Astrocyte of the hippocampus (primary cell): Measurements from ENCODE around the gene RASA3.

Source experiments
- DNase-seq: peaks from one replicate; pipeline ENCODE4 v3.0.0; 2011; ENCODE audit warnings: low read depth, low spot score

The RASA3 gene

DNA sequence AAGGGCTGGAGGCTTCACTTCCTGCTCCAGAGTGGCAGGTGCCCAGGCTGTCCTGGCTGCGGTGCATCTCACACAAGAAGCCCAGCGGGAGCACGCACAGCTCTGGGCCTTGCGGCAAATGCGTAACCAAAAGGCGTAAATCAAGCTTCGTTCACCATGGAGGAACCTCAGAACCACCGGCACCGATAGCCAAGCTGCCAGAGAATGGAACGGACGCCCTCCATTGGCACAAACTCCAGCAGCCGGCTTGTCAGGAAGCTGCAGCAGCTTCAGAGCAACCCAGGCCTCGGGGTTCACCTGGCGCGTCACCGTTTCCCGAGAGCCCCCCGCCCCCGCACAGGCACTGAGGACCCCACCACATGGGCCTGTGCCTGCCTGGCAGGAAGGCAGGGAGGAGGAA is 76.7 kb downstream of the RASA3 start:
- no peak for DNase-seq

DNA sequence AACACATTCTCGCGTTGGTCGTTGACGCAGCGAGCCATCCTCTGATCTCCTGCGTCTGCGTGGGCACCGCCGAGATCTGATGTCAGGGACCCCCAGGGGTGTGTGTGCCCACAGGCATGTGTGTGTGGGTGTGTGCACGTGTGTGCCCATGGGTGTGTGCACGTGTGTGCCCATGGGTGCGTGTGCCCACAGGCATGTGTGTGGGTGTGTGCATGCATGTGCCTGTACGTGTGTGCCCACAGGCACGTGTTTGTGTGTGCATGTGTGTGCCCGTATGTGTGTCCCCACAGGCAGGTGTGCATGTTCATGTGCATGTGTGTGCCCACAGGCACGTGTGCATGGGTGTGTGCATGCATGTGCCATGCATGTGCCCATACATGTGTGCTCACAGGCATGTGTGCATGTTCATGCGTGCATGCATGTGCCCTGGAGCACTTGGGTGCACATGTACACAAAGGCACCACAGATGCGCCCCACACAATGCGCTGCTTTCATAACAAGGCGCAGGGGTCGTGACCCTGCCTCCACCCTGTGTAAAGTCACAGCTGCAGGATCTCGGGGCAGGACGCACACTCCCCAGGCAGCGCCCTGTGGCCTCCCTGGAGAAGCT is 77.5 kb downstream of the RASA3 start:
- DNase-seq: no peak

DNA sequence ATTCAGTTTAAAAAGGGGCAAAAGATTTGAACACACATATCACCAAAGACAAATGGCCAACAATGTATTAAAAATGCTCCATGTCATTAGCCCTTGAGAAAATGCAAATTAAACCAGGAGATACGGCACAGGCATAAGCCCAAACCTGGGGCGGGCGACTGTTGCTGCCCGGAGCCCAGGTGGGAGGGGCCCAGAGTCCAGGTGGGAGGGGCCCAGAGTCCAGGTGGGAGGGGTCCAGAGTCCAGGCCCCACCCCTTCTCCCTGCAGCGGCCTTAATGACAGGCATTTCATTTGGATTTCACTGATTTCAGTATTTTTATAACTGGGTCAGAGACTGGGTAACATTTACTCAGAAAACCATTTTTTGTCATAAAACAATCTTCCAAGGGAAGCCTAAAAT is 78.2 kb downstream of the RASA3 start:
- no peak for DNase-seq

DNA sequence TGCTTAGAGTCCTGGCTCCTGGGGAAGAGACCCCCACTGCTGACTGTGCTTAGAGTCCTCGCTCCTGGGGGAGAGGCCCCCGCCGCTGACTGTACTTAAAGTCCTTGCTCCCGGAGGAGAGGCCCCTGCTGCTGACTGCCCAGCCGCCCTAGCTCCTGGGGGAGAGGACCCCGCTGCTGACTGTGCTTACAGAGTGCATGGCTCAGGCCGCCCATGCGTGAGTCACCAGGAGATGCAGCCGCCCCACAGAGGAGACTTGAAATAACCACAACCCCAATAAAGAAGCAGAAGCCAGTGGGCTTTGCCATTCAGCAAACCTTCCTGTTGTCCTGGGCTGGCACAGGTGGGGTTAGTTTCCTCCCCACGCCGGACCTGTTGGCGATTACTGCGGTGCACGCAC is 79.4 kb downstream of the RASA3 start:
- DNase-seq: peak; percentile 86

DNA sequence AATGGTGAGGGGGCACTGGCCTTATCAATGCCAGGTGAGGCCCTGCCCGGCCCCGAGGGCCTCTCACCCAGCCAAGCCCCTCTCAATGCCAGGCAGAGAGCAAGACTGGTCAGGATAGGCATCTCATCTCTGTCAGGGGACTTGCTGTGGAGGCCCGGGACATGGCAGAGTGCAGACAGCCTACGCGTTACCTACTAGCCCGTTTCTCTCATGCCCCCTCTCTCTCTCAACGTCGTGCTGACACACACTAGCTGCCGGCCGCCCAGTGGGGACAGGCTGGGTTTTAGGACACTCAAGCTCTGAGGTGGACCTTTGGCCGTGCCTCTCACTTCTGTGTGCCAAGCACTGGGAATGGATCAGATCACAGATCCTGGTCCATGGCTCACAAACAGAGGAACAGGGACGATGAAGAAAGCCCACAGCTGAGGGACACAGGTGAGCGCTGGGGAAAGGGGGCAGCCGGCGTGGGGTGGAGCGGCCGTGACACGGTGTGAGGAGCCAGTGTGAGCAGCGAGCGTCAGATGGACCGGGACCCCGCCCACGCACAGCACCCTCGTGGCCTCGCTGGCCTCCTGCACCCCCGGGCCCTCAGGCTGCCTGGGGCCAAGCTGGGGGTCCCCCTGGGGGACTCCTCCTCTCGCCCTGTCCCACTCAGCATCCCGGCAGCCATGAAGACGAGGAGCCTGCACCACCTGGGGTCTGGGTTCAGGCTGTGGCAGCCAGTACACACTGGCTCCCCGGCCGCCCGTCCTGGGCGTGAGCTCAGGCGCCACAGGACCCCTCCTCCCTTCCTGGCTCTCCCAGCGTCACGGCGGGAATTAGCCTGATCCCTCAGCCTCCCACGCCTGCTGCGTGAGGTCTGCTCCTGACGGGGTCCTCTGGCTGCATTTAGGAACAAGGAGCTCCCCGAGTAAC is 81.6 kb downstream of the RASA3 start:
- no peak for DNase-seq

DNA sequence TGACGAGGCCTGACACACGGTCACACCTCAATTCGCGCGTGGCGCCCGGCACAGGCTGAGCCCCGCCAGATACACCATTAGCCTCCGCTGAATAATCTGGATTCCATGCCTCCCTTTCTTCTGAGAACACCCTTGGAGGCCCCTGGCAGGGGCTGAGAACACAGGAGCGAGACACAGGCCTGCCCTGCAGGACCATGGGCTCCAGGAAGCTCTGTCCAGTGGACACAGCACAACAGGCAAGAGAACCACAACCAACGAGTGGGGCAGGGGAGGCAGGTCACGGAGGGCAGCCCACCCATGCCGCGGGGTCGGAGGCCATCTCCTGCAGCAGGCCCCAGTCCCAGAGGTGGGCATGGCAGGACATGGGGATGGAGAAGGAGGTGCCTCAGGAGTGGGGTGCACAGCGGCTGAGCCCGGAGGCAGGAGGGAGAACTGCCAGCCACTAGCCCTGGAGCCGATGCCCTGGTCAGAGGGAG is 82.8 kb downstream of the RASA3 start:
- DNase-seq: no peak

DNA sequence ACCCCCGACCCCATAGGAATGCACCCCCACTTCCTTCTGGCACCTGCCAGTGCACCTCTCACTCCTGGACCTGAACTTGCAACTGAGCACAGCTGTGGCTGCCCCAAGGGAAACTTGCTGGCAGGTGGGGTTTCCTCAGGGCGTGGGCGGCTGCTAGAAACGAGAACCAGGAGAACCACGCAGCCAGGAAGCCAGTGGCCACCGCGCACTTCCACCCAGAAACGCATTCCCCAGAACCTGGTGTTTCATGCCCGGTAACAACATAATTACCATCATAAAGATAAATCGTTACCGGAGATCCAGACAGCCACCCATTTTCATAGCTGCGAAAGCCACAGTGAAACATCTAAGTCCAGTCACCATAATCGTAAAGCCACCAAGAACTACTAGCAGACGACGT is 83.4 kb downstream of the RASA3 start:
- DNase-seq: no peak

DNA sequence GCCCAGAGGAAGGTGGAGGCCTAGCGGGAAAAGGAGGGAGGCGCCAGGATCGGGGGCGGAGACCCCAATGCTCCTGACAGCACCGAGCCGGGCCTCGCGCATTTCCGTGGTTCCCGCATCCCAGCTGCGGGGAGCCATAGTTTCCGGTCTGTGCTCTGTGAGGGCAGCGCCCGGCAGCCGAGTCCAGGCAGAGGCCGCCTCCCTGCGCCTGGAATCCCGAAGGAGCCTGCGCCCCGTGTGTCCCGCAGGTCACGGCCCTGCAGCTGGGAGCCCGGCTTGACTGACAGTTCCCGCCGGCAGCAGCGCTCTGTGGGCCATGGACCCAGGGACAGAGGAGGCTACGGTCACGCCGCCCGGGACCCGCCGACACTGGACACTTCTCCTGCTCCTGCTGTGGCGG is 84.0 kb downstream of the RASA3 start:
- no peak for DNase-seq

DNA sequence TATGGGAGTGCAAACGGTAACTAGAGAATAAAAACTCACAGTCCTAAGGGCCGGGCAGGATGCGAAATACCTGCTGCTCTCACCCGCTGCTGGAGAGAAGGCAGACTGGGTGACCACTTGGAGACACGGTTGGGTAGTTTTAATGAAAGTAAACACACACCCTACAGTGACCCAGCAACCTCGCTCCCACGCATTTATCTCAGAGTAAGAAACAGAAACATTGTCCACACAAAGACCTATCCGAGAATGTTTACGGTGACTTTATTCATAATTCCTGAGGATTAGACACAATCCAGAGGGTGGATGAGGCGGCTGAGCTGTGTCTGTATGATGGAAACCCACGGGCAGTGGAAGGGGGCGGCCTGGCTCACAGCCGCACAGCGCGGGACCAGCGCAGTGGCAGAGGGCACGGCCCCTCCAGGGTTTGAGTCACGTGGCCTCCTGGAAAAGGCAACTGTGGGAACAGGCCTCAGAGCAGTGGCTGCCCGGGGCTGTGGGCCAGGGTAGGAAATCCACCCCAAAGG is 85.0 kb downstream of the RASA3 start:
- DNase-seq: no peak

DNA sequence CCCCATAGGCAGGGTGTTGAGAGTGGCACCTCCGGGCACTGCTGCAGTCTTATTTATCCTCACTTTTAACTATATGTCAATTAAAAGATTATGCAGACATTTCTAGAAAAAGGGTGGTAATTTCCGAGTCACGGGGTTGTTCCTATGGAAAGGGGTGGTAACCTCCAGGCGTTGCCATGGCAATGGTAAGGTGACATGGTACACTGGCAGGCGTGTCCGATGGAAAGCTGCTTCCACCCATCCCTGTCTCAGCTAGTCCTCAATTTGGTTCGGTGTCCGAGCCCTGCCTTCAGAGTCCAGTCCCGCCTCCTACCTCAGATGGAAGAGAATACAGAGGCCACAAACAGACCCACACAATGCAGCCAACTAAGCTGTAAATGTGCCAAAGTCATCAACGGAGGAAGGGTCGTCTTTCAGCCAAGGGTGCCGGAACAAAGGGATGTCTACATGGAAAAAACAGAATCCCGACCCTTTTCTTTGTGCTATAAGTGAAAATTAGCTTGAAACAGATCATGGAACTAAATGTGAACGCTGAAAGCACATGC is 85.9 kb downstream of the RASA3 start:
- no peak for DNase-seq

DNA sequence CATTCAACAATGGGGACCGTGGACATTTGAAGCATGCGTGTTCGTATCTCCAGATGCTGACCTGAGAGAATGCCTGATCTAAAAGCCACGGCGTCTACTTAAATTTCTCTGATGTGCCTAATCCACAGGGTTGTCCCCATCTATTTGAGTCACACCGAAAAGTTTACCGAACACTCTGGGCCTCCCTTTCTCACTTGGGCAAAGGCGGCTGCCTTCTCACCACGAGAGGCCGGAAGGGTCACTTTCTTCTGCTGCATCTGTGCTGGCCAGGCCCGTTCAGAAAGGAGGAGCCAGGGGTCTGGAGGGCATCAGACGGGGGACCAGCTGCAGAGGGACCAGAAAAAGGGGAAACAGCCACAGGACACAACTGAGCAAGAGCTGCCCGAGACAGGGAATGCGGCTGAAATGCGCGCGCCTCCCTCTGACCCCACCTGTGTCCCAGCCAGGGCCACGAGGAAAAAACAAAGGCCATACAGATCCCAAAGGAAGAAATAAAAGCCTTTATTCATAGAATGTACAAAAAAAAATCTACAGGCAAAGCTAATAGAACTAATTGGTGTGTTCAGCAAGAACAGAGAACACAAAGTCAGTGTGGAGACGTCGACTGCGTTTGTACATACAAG is 87.2 kb downstream of the RASA3 start:
- DNase-seq: no peak

DNA sequence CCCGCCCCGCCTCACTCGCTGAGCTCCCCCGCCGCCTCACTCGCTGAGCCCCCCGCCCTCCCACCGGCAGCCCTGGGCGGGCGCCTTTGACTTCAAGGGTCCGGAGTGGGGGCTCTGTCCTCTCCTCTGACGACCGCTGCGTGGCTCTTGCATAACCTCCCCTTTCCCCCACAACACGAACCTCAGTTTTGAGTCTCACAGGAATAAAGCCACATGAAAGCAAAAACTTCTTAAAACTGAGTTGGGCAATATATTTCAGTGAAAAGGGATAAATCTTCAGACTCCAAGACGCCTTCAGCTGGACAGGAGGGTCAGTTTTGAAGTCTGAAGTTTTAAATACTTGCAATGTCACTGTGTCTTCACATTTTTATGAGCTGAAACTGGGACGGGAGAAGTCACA is 87.9 kb downstream of the RASA3 start:
- DNase-seq: no peak

DNA sequence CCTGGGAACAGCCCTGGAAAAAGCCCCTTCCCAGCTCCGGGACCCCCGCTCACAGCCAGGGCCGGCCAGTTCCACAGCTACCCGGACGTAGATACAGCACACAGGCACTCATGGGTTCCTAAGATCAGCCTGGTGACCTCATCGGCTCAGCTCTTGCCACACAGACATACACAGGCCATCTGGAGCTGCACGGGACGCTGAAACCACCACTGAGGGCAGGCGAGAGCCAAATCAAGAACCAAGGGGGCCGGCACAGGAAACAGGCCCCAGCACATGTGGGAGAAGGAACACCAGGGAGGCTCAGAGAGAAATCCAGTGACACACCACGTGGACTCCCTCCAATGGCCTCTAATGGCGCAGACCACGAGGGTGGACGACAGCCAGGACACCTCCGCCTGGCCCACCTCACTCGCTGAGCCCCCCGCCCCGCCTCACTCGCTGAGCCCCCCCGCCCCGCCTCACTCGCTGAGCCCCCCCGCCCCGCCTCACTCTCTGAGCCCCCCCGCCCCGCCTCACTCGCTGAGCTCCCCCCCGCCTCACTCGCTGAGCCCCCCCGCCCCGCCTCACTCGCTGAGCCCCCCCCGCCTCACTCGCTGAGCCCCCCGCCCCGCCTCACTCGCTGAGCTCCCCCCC is 88.9 kb downstream of the RASA3 start:
- DNase-seq: no peak

DNA sequence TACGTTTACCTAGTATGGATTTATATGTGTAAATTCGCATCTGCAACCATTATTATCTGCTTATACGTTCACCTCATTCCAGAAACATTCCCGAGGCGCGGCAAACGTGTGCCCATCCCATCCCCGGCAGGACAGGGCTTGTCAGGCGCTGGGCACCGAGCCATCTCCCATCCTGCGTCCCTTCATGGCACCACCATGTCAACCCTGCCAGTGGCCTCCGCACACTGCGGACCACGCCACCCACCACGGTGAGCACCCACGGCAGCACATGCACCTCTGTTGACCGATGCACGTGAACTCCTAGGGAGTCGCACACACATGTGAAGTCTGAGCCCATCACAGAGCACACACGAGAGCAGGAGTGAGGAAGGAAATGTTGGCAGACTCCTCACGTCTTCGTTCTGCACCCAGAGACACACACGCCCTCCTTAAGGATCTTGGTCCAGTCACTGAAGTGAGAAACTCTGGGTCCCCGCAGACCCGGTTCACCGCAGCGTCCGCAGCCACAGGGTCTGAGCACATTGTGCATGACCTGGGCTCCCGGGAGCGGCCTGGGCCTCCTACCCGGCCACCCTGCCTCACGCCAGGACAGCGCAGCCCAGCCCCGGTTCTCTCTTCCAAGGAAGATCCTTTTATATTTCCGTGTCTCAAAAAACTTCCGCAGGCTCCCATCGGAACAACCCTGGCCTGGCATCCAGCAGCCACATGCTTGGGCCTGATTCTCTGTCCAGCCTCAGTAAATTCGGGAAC is 90.2 kb downstream of the RASA3 start:
- DNase-seq: no peak

DNA sequence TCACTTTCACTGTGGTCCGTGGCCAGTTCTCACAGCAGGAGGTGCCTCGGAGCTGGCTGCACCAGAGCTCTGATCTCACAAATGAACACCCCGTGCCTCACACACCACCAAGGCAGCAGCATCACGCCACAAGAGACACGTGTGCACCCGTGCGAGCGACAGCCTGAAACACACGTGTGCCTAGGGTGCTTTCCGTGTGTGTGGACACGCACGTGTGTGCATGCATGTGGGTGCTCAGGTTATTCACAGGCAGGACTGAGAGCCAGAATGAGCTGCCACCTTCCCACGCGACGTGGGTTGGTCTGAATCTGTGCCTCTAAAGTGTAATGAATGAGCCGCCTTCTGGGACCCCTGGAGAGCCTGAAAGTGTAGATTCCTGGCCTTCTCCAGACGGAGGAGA is 90.9 kb downstream of the RASA3 start:
- no peak for DNase-seq

DNA sequence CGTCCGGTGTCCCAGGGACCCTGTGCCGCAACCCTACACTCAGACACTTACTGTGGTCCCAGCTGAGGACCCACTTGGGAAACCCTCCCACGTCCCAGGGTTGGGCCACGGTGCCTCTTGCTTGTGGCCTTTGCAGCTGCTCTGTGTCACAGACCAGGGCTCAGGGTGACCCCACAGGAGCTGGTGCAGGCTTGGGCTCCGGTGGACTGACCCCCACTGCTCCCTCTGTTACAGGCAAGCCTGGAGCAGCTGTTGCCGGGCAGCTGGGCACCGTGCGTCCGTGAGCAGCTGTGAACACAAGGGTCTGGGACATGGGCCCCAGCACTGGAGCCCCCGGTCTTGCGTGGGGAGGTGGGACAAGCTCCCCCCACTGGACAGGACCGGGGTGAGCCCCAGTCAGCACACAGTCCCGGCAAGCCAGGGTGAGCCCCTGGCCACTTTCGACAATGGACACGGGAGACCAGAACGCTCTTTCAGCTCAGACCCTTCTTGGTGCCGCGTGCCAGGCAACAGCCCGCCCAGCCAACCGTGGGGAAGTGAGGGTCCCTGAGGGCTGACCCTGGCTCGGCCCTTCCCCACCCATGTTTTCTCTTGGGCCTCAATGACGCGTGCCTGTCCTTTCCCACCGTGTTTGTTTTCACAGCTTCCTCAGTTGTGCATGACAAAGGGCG is 92.8 kb downstream of the RASA3 start:
- DNase-seq: no peak

DNA sequence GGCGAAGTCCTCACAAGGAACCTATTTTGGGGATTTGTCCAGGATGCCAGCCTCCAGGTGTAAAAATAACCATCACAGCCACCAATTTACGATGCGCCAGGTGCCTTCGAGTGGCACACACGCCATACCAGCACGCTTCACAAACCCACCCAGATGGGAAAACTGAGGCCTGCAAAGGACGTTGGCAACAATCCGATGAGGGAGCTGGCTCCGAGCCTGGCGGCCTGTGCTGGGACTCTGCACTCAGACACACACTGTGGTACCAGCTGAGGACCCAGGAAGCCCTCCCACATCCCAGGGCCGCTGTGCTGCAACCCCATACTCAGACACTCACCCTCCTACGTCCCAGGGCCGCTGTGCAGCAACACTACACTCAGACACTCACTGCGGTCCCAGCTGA is 93.5 kb downstream of the RASA3 start:
- DNase-seq: no peak

DNA sequence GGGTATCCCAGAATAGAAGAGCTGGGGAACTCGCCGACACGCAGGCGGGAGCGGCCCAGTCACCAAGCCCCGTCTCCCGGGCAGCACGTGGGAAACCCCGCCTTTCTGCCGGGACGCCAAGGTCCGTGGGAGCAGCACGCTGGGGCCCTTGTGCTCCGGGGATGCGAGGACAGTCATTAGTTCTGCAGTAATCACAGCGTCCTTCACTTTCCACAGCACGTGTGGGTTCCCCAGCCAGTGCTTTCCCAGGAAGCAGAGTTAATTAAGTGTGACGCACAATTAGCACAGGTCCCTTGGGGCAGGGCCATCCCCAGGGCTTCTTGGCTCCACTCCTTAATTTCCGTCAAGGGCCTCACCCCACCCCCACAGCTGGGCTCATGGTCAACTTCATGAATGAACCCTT is 94.2 kb downstream of the RASA3 start:
- no peak for DNase-seq

DNA sequence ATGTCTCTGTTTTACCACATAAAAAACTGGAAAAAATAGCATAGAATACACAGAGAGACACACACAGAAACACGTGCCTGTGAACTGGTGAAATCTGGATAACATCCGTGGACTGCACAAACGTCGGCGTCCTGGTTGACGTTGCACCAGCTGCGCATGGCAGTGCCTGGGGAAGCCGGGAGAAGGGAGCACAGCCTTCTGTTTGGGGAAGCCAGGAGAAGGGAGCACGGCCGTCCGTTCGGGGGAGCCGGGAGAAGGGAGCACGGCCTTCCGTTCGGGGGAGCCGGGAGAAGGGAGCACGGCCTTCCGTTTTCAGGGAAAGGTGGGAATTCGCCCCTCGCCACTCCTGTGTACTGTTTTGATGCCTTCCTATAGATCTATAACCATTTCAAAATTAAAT is 94.7 kb downstream of the RASA3 start:
- no peak for DNase-seq
